Femur (tissue), 1 donor: Measurements from ENCODE around the gene PRPSAP2.
"Not testable (repeated sequence)": the region's sequence is repeated elsewhere in the genome, so short reads cannot be mapped to it uniquely, and the experiment has no call there.

Source experiments
- DNase-seq: peaks from one replicate; pipeline ENCODE4 v3.0.0-alpha.2; 2017

PRPSAP2 gene

GRCh38 chr17:18891541-18891940 is 33.6 kb downstream of the PRPSAP2 start:
- DNase-seq, result no peak

GRCh38 chr17:18896146-18896545 is 38.2 kb downstream of the PRPSAP2 start:
- DNase-seq, result no peak

- DNase-seq, result no peak
Observed at GRCh38 chr17:18896947-18897346, 39.0 kb downstream of the PRPSAP2 start.

- no peak for DNase-seq
Observed at GRCh38 chr17:18904482-18904881, 46.6 kb downstream of the PRPSAP2 start.

GRCh38 chr17:18905226-18905625 is 47.3 kb downstream of the PRPSAP2 start:
- no peak for DNase-seq

- DNase-seq, result no peak
Observed at GRCh38 chr17:18910326-18910725, 52.4 kb downstream of the PRPSAP2 start.

- no peak for DNase-seq
Observed at GRCh38 chr17:18910881-18911280, 53.0 kb downstream of the PRPSAP2 start.

GRCh38 chr17:18916816-18917500 is 59.0 kb downstream of the PRPSAP2 start:
- no peak for DNase-seq

GRCh38 chr17:18917506-18918032 is 59.6 kb downstream of the PRPSAP2 start:
- DNase-seq, result no peak

GRCh38 chr17:18919963-18920362 is 62.0 kb downstream of the PRPSAP2 start:
- no peak for DNase-seq

- DNase-seq, result no peak
Observed at GRCh38 chr17:18920911-18921441, 63.0 kb downstream of the PRPSAP2 start.

GRCh38 chr17:18921485-18921884 is 63.6 kb downstream of the PRPSAP2 start:
- no peak for DNase-seq

- no peak for DNase-seq
Observed at GRCh38 chr17:18921912-18922451, 64.1 kb downstream of the PRPSAP2 start.

GRCh38 chr17:18922596-18922995 is 64.7 kb downstream of the PRPSAP2 start:
- DNase-seq, result not testable (repeated sequence)

GRCh38 chr17:18925187-18925586 is 67.3 kb downstream of the PRPSAP2 start:
- DNase-seq, result no peak

- no peak for DNase-seq
Observed at GRCh38 chr17:18928628-18929125, 70.7 kb downstream of the PRPSAP2 start.

GRCh38 chr17:18932360-18933055 is 74.6 kb downstream of the PRPSAP2 start:
- no peak for DNase-seq

- no peak for DNase-seq
Observed at GRCh38 chr17:18933102-18934058, 75.4 kb downstream of the PRPSAP2 start.

GRCh38 chr17:18937981-18938691 is 80.2 kb downstream of the PRPSAP2 start:
- no peak for DNase-seq

- DNase-seq, result no peak
Observed at GRCh38 chr17:18938692-18939023, 80.7 kb downstream of the PRPSAP2 start.

- DNase-seq, result no peak
Observed at GRCh38 chr17:18944646-18945045, 86.7 kb downstream of the PRPSAP2 start.

- DNase-seq, result no peak
Observed at GRCh38 chr17:18946536-18946935, 88.6 kb downstream of the PRPSAP2 start.
